H1 (cell line): Measurements from ENCODE around the gene SERPINA1. TPM values are rescaled to one million over a fixed set of nuclear protein-coding genes. Genes with fewer than 3 reads are reported as not detected.

Experiments
- CTCF ChIA-PET: fragments of 300-600 bp; sonication (Branson Sonifier 250); formaldehyde crosslinking; loops from one replicate; lab custom pipeline; 2021; ENCODE audit not compliant: partially characterized antibody; lab: Charles Lee
- POLR2A ChIA-PET: fragments of 300-600 bp; sonication (Branson Sonifier 250); formaldehyde crosslinking; loops from one replicate; lab custom pipeline; 2021; ENCODE audit warnings: inconsistent platforms; ENCODE audit not compliant: partially characterized antibody; lab: Charles Lee
- DNase-seq, 2 experiments: peaks; one replicate each; pipeline versions ENCODE4 v3.0.0 to v3.0.0-alpha.2; 2010 to 2022; ENCODE audit warnings: low spot score in 2 of 2, low read depth in 1 of 2, mixed read lengths in 1 of 2
- FAIRE-seq: peaks from 2 replicates; lab custom pipeline; 2011; peaks lifted over from hg19 to GRCh38; lab: Jason Lieb, UNC
- H2AFZ ChIP-seq: 2 replicates; pipeline ENCODE4 v1.8.1; 2012; ENCODE audit warnings: low read length, inconsistent platforms
- H2AK5ac ChIP-seq: 2 replicates; pipeline ENCODE4 v1.6.1; 2013; ENCODE audit warnings: low read depth, low read length
- H2BK120ac ChIP-seq: replicated peaks from 2 replicates; pipeline ENCODE3; 2013; ENCODE audit warnings: low read depth, low read length, inconsistent platforms
- H2BK12ac ChIP-seq: 2 replicates; pipeline ENCODE4 v1.6.1; 2013; ENCODE audit warnings: low read depth, low read length
- H2BK15ac ChIP-seq: 2 replicates; pipeline ENCODE4 v1.6.1; 2013; ENCODE audit warnings: low read length
- H2BK20ac ChIP-seq: 2 replicates; pipeline ENCODE4 v1.6.1; 2013; ENCODE audit warnings: low read length
- H2BK5ac ChIP-seq: 2 replicates; pipeline ENCODE4 v1.6.1; 2013; ENCODE audit warnings: low read depth, low read length
- H3K14ac ChIP-seq: 2 replicates; pipeline ENCODE4 v1.6.1; 2013; ENCODE audit warnings: inconsistent platforms; ENCODE audit not compliant: insufficient read length
- H3K18ac ChIP-seq: 2 replicates; pipeline ENCODE4 v1.6.1; 2013; ENCODE audit warnings: low read length; ENCODE audit errors: extremely low read depth
- H3K23ac ChIP-seq: 2 replicates; pipeline ENCODE4 v1.6.1; 2013; ENCODE audit warnings: inconsistent platforms; ENCODE audit not compliant: insufficient read length
- H3K23me2 ChIP-seq: 2 replicates; pipeline ENCODE4 v1.6.1; 2013; ENCODE audit warnings: low read depth, low read length
- H3K27ac ChIP-seq: 2 replicates; pipeline ENCODE4 v1.6.1; 2011; ENCODE audit warnings: low read depth, low read length, inconsistent platforms
- H3K27me3 ChIP-seq, 4 experiments: replicated peaks in 1 of 4; 1 replicate in 1 of 4; 2 replicates in 3 of 4; pipeline versions ENCODE4 v1.6.1 to v1.8.1; 2011 to 2013; ENCODE audit warnings: low read length in 3 of 4, mild to moderate bottlenecking in 3 of 4, inconsistent platforms in 2 of 4, mixed read lengths in 2 of 4, moderate library complexity in 1 of 4; ENCODE audit not compliant: control insufficient read depth in 3 of 4, insufficient read depth in 3 of 4; ENCODE audit errors: extremely low read depth in 1 of 4
- H3K36me3 ChIP-seq, 4 experiments: 2 replicates each; pipeline versions ENCODE4 v1.6.1 to v1.8.1; 2011 to 2013; ENCODE audit warnings: mild to moderate bottlenecking in 4 of 4, low read length in 3 of 4, moderate library complexity in 2 of 4, control low read depth in 1 of 4, inconsistent platforms in 1 of 4; ENCODE audit not compliant: insufficient read depth in 4 of 4, control insufficient read depth in 2 of 4
- H3K4ac ChIP-seq: replicated peaks from 2 replicates; pipeline ENCODE3; 2013; ENCODE audit warnings: low read length, low read depth, mixed read lengths, inconsistent platforms; ENCODE audit not compliant: insufficient read length
- H3K4me1 ChIP-seq, 4 experiments: replicated peaks in 1 of 4; 1 replicate in 1 of 4; 2 replicates in 3 of 4; pipeline versions ENCODE4 v1.6.1 to v1.8.1; 2011 to 2013; ENCODE audit warnings: low read length in 3 of 4, inconsistent platforms in 2 of 4, mixed read lengths in 1 of 4; ENCODE audit not compliant: insufficient read depth in 4 of 4, control insufficient read depth in 3 of 4
- H3K4me2 ChIP-seq, 2 experiments: 2 replicates each; pipeline versions ENCODE4 v1.6.1 to v1.8.1; 2011 to 2013; ENCODE audit warnings: low read depth in 2 of 2, low read length in 2 of 2, control low read depth in 1 of 2, inconsistent platforms in 1 of 2, mild to moderate bottlenecking in 1 of 2; ENCODE audit not compliant: insufficient read depth in 1 of 2
- H3K4me3 ChIP-seq, 4 experiments: fragments of 200-600, 300-600 bp in 1 of 4; sonication (generic), shearing (Covaris generic), sonication (Bioruptor Twin) in 1 of 4; 2 replicates each; pipeline versions ENCODE4 v1.5.1 to v1.8.1; 2011 to 2016; ENCODE audit warnings: low read length in 4 of 4, low read depth in 3 of 4, control low read depth in 2 of 4, inconsistent platforms in 2 of 4, mild to moderate bottlenecking in 2 of 4, mixed read lengths in 1 of 4, moderate library complexity in 1 of 4; ENCODE audit not compliant: insufficient read depth in 2 of 4; ENCODE audit errors: extremely low read depth in 1 of 4
- H3K56ac ChIP-seq: replicated peaks from 2 replicates; pipeline ENCODE3; 2013; ENCODE audit warnings: low read depth, mild to moderate bottlenecking, mixed read lengths, low read length, inconsistent platforms; ENCODE audit not compliant: insufficient read length
- H3K79me1 ChIP-seq: 2 replicates; pipeline ENCODE4 v1.6.1; 2013; ENCODE audit warnings: low read depth, low read length, control low read depth
- H3K79me2 ChIP-seq, 2 experiments: 2 replicates each; pipeline versions ENCODE4 v1.6.1 to v1.8.1; 2012 to 2013; ENCODE audit warnings: low read length in 2 of 2, mild to moderate bottlenecking in 2 of 2, inconsistent platforms in 1 of 2; ENCODE audit not compliant: insufficient read depth in 2 of 2, control insufficient read depth in 1 of 2
- H3K9ac ChIP-seq, 4 experiments: replicated peaks in 1 of 4; 1 replicate in 1 of 4; 2 replicates in 3 of 4; pipeline versions ENCODE4 v1.6.1 to v1.8.1; 2011 to 2013; ENCODE audit warnings: low read depth in 3 of 4, low read length in 3 of 4, control low read depth in 2 of 4, mild to moderate bottlenecking in 2 of 4, moderate library complexity in 2 of 4, inconsistent platforms in 1 of 4; ENCODE audit errors: extremely low read depth in 1 of 4
- H3K9me3 ChIP-seq, 2 experiments: 2 replicates each; pipeline versions ENCODE4 v1.6.1 to v1.8.1; 2012 to 2013; ENCODE audit warnings: mild to moderate bottlenecking in 2 of 2, moderate library complexity in 2 of 2, control low read depth in 1 of 2, inconsistent platforms in 1 of 2, low read depth in 1 of 2, low read length in 1 of 2, mixed read lengths in 1 of 2; ENCODE audit not compliant: insufficient read depth in 2 of 2
- H4K20me1 ChIP-seq, 2 experiments: replicated peaks in 1 of 2; 2 replicates each; pipeline versions ENCODE3 to v1.8.1; 2011 to 2013; ENCODE audit warnings: inconsistent platforms in 2 of 2, low read length in 2 of 2, mild to moderate bottlenecking in 1 of 2; ENCODE audit not compliant: insufficient read depth in 2 of 2, control insufficient read depth in 1 of 2
- H4K5ac ChIP-seq: 2 replicates; pipeline ENCODE4 v1.6.1; 2013; ENCODE audit warnings: low read length, low read depth, mixed read lengths, inconsistent platforms; ENCODE audit not compliant: insufficient read length
- H4K8ac ChIP-seq: 2 replicates; pipeline ENCODE4 v1.8.0; 2013; ENCODE audit warnings: mild to moderate bottlenecking, moderate library complexity, low read length, inconsistent platforms; ENCODE audit not compliant: insufficient read depth; ENCODE audit errors: extremely low read depth
- H4K91ac ChIP-seq: replicated peaks from 2 replicates; pipeline ENCODE3; 2013; ENCODE audit warnings: low read length, mixed read lengths, inconsistent platforms; ENCODE audit not compliant: insufficient read length
- KDM1A ChIP-seq: fragments of 200-600, 300-600 bp; sonication (generic); IDR thresholded peaks from 2 replicates; pipeline ENCODE4 v1.7.1; 2016; ENCODE audit warnings: mild to moderate bottlenecking, low read length, borderline replicate concordance
- PHF8 ChIP-seq: fragments of 200-600 bp; sonication (generic); conservative IDR thresholded peaks from 2 replicates; pipeline ENCODE4 v1.7.1; 2012; ENCODE audit warnings: low read depth, mild to moderate bottlenecking, inconsistent platforms, low read length, moderate library complexity
- YY1 ChIP-seq: IDR thresholded peaks from 2 replicates; pipeline ENCODE4 v1.6.1; 2011; ENCODE audit warnings: low read depth, mild to moderate bottlenecking, low read length
- WGBS, 2 experiments: shearing (Covaris generic) in 1 of 2; methylation state at CpG; one replicate each; pipeline versions ENCODE4 v1.1.6 to v1.1.7; 2013 to 2015; ENCODE audit warnings: low lambda C conversion rate in 2 of 2, mixed read lengths in 2 of 2, inconsistent platforms in 1 of 2, low coverage in 1 of 2, missing lambda C conversion rate in 1 of 2; ENCODE audit not compliant: insufficient replicate concordance in 2 of 2, insufficient coverage in 1 of 2, insufficient read length in 1 of 2; ENCODE audit errors: extremely low coverage in 1 of 2, missing lambda C conversion rate in 1 of 2; 5-methylcytosine and 5-hydroxymethylcytosine counted together
- polyA plus RNA-seq, 7 experiments: library from polyadenylated mRNA; depleted of rRNA in 3 of 7; stranded (reverse) in 5 of 7; unstranded in 2 of 7; fragments of >200 nt in 5 of 7; fragments of 200-250 nt in 2 of 7; gene quantifications; 1 replicate in 5 of 7; 2 replicates in 1 of 7; 4 replicates in 1 of 7; pipeline versions ENCODE4 v1.2.1 to v1.2.3, GENCODE V29; 2011 to 2013; ENCODE audit warnings: missing spikeins in 2 of 7, mixed read lengths in 2 of 7
- total RNA-seq: library from RNA; stranded (reverse); fragmentation: NEBNext Ultra II Directional; extraction: Animal tissue kit (Norgen Biotek cat#: 25700); gene quantifications from 2 replicates; pipeline ENCODE4 v1.2.1, GENCODE V29; 2021

SERPINA1 gene
- total and polyA plus RNA-seq, 2 of the 8 experiments (the other 6 are each of a cell fraction or from before 2014, with no cell fraction given) = 0.08 TPM; not detected in 1

GRCh38 chr14:94376976-94377865 is 11.2 kb downstream of the SERPINA1 start:
- Histone ChIP-seq H3K23me2 (no peaks in the 10 kb centered on the region), H3K23ac (no peak overlapping the region), H3K56ac (no peak overlapping the region), H2BK20ac (no peak overlapping the region), H4K5ac (no peak overlapping the region), H3K14ac (no peak overlapping the region), H3K4me3 (no peak overlapping the region), H3K4me2 (no peak overlapping the region), H4K20me1 (no peaks in the 10 kb centered on the region), H3K9me3 (no peaks in the 10 kb centered on the region), H3K4me1 (peaks cover 6 to 10% (median 8%) of the 10 kb centered on the region in 4 experiments), H3K36me3 (no peaks in the 10 kb centered on the region), H2AFZ (no peak overlapping the region), H4K8ac (no peak overlapping the region), H3K9ac (no peak overlapping the region), H3K27me3 (no peaks in the 10 kb centered on the region), H3K27ac (no peak overlapping the region), H2BK120ac (no peak overlapping the region), H2BK12ac (no peak overlapping the region), H2BK5ac (no peak overlapping the region), H4K91ac (no peak overlapping the region), H2AK5ac (no peak overlapping the region), H3K79me1 (no peaks in the 10 kb centered on the region), H3K18ac (no peak overlapping the region; the same call in 1 of the 2 replicates), H3K79me2 (no peaks in the 10 kb centered on the region), H3K4ac (no peak overlapping the region), H2BK15ac (peak overlapping the region; percentile 48; the same call in 1 of the 2 replicates)
- POLR2A ChIA-PET = interaction anchor here (2.5 kb wide), 1 partner anchor 13 kb away, joined by 6 read pairs; no protein-coding TSS in a partner anchor
- FAIRE-seq (no peak), DNase-seq (no peak)
- 0 out of 2 replicates have a peak, but pooled peaks have one; percentile 29 for TF ChIP-seq KDM1A
- no peak for TF ChIP-seq YY1
- no peak for TF ChIP-seq PHF8
- WGBS, 2 experiments = 82% methylated on average over 10 of the region's 10 CpGs; no CpG with 5 or more reads in 1 of the 2 experiments
- CTCF ChIA-PET = interaction anchor here (0.8 to 4.7 kb wide), 6 partner anchors 9 to 33 kb away, joined by 3 to 24 read pairs (median 4); partner anchors contain the start of genes SERPINA1 and SERPINA2
